AG09309 (cell line): ENCODE results near the gene CRTAC1.

Experiments
- DNase-seq: peaks from one replicate; pipeline ENCODE4 v3.0.0-alpha.2; 2010; ENCODE audit warnings: low read depth
- H3K4me3 ChIP-seq: 2 replicates; pipeline ENCODE4 v1.5.1; 2011; ENCODE audit warnings: mild to moderate bottlenecking, low read depth, low read length, moderate library complexity; ENCODE audit not compliant: control insufficient read depth
- CTCF ChIP-seq: IDR thresholded peaks from 2 replicates; pipeline ENCODE4 v1.5.1; 2011; ENCODE audit warnings: mild to moderate bottlenecking, low read depth, low read length, inconsistent platforms; ENCODE audit not compliant: insufficient read depth, control insufficient read depth; ENCODE audit errors: missing control alignments

The CRTAC1 gene

GRCh38 chr10:97838091-97838490 is 192.3 kb downstream of the CRTAC1 start:
- H3K4me3 ChIP-seq, result no peak overlapping the region
- no peak for DNase-seq
- no peak for TF ChIP-seq CTCF

GRCh38 chr10:97836446-97836845 is 194.0 kb downstream of the CRTAC1 start:
- DNase-seq, result no peak
- TF ChIP-seq CTCF, result no peak
- no peak overlapping the region for H3K4me3 ChIP-seq

- no peak for DNase-seq
- no peak overlapping the region for H3K4me3 ChIP-seq
- TF ChIP-seq CTCF, result no peak
Observed at GRCh38 chr10:97831259-97831658, 199.2 kb downstream of the CRTAC1 start.

- no peak for DNase-seq
- no peak overlapping the region for H3K4me3 ChIP-seq
- TF ChIP-seq CTCF, result no peak
Observed at GRCh38 chr10:97830064-97830463, 200.4 kb downstream of the CRTAC1 start.

GRCh38 chr10:97828721-97829120 is 201.7 kb downstream of the CRTAC1 start:
- TF ChIP-seq CTCF, result no peak
- no peak for DNase-seq
- no peak overlapping the region for H3K4me3 ChIP-seq

GRCh38 chr10:97827702-97828291 is 202.6 kb downstream of the CRTAC1 start:
- TF ChIP-seq CTCF, result no peak
- no peak overlapping the region for H3K4me3 ChIP-seq
- no peak for DNase-seq

- H3K4me3 ChIP-seq, result no peak overlapping the region
- TF ChIP-seq CTCF, result no peak
- DNase-seq, result no peak
Observed at GRCh38 chr10:97826892-97827291, 203.5 kb downstream of the CRTAC1 start.
